ENCODE measurements around the gene ISOC2. TPM values are rescaled to one million over a fixed set of nuclear protein-coding genes. Genes with fewer than 3 reads are reported as not detected.

The ISOC2 gene
- total and polyA plus RNA-seq, 9 donors = 1.4 to 39.4 (median 31.7) TPM

DNA sequence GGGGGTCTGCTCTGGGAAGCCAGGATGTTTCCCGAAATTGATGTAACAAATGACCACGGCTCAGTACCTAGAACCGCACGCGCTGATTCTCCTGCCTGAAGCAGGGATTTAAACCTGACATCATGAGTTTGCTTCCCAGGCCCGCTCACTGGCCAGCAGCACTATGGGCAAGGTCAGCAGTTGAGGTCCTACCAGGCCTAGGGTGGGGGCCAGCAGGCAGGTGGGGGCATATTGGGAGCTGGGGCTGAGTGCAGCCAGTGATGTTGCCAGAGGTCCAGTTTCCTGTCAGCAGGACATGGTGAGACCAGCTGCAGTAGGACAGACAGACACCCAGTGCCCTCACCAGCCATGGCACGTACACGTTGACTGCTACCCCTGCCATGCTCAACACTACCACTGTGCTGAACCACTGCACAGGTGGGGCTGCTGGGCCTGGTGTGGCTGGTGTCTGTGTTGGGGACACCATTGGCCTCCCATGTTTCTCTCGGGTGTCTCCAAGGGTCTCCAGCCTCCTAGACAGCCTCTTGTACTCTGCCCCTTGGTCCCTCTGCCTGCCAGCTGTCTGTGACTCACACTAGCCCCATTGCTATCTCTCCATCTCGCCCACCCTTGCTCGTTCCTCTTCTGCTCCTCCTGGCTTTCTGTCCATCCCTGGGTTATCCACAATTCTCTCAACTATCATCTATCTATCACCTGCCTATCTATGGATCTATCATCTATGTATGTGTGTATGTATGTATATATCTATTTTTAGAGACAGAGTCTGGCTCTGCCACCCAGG, 4.2 kb upstream of the ISOC2 start:
- WGBS, 3 donors = 83 to 90% (median 88%) methylated on average over 11 of the region's 11 CpGs
- TF ChIP-seq POLR2A (IDR thresholded peaks at IDR 0.05) (no peak), EP300 (IDR thresholded peaks at IDR 0.05) (no peak)
- TF ChIP-seq, protein P1, sequence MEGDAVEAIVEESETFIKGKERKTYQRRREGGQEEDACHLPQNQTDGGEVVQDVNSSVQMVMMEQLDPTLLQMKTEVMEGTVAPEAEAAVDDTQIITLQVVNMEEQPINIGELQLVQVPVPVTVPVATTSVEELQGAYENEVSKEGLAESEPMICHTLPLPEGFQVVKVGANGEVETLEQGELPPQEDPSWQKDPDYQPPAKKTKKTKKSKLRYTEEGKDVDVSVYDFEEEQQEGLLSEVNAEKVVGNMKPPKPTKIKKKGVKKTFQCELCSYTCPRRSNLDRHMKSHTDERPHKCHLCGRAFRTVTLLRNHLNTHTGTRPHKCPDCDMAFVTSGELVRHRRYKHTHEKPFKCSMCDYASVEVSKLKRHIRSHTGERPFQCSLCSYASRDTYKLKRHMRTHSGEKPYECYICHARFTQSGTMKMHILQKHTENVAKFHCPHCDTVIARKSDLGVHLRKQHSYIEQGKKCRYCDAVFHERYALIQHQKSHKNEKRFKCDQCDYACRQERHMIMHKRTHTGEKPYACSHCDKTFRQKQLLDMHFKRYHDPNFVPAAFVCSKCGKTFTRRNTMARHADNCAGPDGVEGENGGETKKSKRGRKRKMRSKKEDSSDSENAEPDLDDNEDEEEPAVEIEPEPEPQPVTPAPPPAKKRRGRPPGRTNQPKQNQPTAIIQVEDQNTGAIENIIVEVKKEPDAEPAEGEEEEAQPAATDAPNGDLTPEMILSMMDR (IDR thresholded peaks at IDR 0.05) = no peak
- H3K36me3 ChIP-seq = no peaks in the 10 kb centered on the region

DNA sequence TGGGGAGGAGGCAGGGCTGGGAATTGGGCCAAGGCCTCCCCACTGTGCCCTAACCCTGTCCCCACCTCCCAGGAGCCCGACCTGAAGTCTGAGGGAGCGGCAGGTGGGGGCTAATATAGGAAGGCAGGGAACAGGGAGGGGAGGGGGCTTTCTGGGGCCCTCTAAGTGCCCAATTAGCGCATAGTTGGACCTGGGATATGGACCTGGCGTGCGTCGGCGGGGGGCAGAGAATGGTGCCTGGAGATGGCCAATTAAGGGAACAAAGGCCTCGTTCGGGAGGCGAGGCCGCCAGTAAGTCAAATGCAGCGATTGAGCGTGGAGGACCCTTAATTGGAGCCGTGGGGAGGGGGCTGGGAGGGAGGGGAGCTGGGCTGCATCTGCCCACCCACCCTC, 3.2 kb upstream of the ISOC2 start, which contains the start of gene C19orf85:
C19orf85 (minus strand) TSS at position 90 of the 393 bp plus-strand sequence. CDS start 197 bp downstream, outside the sequence.
- Histone ChIP-seq H3K27me3 (no peaks in the 10 kb centered on the region), H3K27ac (no peak within 1 kb of the TSS), H3K9me3 (no peaks in the 10 kb centered on the region), H3K4me3 (no peak within 1 kb of the TSS), H3K4me1 (ENCODE audit: insufficient read depth) (peaks cover 3% of the 10 kb centered on the region), H3K36me3 (no peaks in the 10 kb centered on the region)
- WGBS, 3 donors = 61 to 73% (median 72%) methylated on average over 14 of the region's 14 CpGs
- TF ChIP-seq, protein P1 (IDR thresholded peaks at IDR 0.05) = no peak
- TF ChIP-seq POLR2A (IDR thresholded peaks at IDR 0.05) (no peak), EP300 (IDR thresholded peaks at IDR 0.05) (no peak)
- intact Hi-C loops (cut with DNase I) = loop anchor here in 3 of 4 donors (5.0 kb wide), 3 partner anchors 38 to 77 kb away; partner anchors contain the start of gene RPL28 (in 1 of the 3)
- DNase-seq = peak in 1 of 5 donors; percentile 42

More for the DNA sequence above, 4.2 kb upstream of the ISOC2 start:
- Histone ChIP-seq H3K4me1 (ENCODE audit: insufficient read depth) (peaks cover 3% of the 10 kb centered on the region), H3K4me3 (no peak overlapping the region), H3K9me3 (no peaks in the 10 kb centered on the region), H3K27me3 (no peaks in the 10 kb centered on the region), H3K27ac (no peak overlapping the region)
- intact Hi-C loops (cut with DNase I) = loop anchor here in 2 of 4 donors (5.0 kb wide), 2 partner anchors 37 to 42 kb away; no protein-coding TSS in a partner anchor
- DNase-seq = peak in 1 of 5 donors; percentile 21

DNA sequence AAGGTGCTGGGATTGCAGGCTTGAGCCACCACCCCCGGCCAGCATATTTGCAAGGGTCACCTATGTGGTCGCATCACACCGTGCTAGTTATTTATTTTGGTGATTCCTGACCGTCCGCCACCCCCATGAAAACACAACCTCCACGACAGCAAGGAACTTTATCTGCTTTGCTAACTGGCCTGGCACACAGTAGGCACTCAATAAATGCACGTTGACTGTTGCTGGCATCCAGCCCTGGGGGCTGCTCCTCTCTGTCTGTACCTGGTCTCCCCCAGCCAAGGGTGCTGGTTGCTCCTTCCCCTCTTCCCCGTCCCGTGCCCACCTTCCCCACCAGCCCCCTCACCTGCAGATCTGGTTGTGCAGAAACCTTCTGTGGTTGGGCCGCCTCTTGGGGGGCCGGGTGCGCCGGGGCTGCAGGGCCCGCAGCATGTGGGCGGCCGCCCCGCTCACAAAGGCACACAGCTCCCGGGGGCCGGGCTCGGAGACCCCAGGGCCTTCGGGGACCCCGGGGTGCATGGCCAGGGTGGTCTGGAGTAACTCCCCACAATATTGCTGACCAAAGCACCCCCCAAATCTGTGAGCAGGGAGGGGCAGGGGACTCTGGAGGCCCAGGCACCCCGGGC, 2.7 kb upstream of the ISOC2 start:
- H3K36me3 ChIP-seq = no peaks in the 10 kb centered on the region
- peaks cover 3% of the 10 kb centered on the region for H3K4me1 ChIP-seq (ENCODE audit: insufficient read depth)
- H3K27me3 ChIP-seq = no peaks in the 10 kb centered on the region
- 45 to 67% (median 45%) methylated on average over 12 to 23 of the region's 23 CpGs for WGBS, 3 donors
- DNase-seq = peak in 1 of 5 donors; percentile 36
- intact Hi-C loops (cut with DNase I) = loop anchor here in 1 of 4 donors (5.0 kb wide), 2 partner anchors 38 to 77 kb away; partner anchors contain the start of gene RPL28
- no peak overlapping the region for H3K27ac ChIP-seq
- TF ChIP-seq, protein P1 (IDR thresholded peaks at IDR 0.05) = no peak
- TF ChIP-seq POLR2A (IDR thresholded peaks at IDR 0.05) (no peak), EP300 (IDR thresholded peaks at IDR 0.05) (no peak)
- H3K9me3 ChIP-seq = no peaks in the 10 kb centered on the region
- no peak overlapping the region for H3K4me3 ChIP-seq

DNA sequence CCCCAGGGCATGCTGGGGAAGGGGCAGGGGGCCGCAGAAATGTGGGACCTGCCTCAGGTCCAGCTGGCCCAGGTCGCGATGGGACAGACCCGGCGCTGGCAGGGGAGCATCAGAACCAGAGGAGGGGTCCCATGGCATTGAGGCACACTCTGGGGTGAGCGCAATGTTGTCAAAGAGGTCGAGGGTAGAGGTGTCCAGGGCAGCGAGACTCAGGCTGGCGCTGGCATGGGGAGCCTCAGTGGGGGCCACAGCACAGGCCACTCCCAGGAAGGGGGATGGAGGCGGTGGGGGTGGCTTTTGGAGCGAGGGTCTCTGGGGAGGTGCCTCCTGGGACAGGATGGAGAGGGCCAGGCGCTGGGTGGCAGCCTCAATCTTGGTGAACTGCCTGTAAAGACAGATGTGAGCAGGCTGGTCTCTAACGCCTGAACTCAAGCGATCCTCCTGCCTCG, 2.2 kb upstream of the ISOC2 start:
- H3K4me1 ChIP-seq (ENCODE audit: insufficient read depth) = peaks cover 3% of the 10 kb centered on the region
- WGBS, 3 donors = 60 to 76% (median 69%) methylated on average over 15 of the region's 15 CpGs
- H3K9me3 ChIP-seq = no peaks in the 10 kb centered on the region
- no peaks in the 10 kb centered on the region for H3K27me3 ChIP-seq
- H3K27ac ChIP-seq = no peak overlapping the region
- intact Hi-C loops (cut with DNase I) = loop anchor here in 1 of 4 donors (5.0 kb wide), 2 partner anchors 39 to 76 kb away; partner anchors contain the start of gene RPL28
- TF ChIP-seq, protein P1 (IDR thresholded peaks at IDR 0.05) = no peak
- TF ChIP-seq EP300 (IDR thresholded peaks at IDR 0.05) (no peak), POLR2A (IDR thresholded peaks at IDR 0.05) (no peak)
- peak in 1 of 5 donors; percentile 40 for DNase-seq
- H3K36me3 ChIP-seq = no peaks in the 10 kb centered on the region
- H3K4me3 ChIP-seq = no peak overlapping the region
